Kidney epithelial cell (primary cell): ENCODE data around the gene TNFRSF1A. TPM values are rescaled to one million over a fixed set of nuclear protein-coding genes. Genes with fewer than 3 reads are reported as not detected.
"Not testable (repeated sequence)": the region's sequence is repeated elsewhere in the genome, so short reads cannot be mapped to it uniquely, and the experiment has no call there.

ENCODE experiments used
- DNase-seq: peaks from one replicate; pipeline ENCODE4 v3.0.0-alpha.2; 2010; ENCODE audit warnings: low read depth
- H3K27me3 ChIP-seq: 2 replicates; pipeline ENCODE4 v1.6.0; 2011; ENCODE audit warnings: low read length; ENCODE audit not compliant: control insufficient read depth, insufficient read depth
- H3K36me3 ChIP-seq: 2 replicates; pipeline ENCODE4 v1.5.1; 2011; ENCODE audit warnings: low read length; ENCODE audit not compliant: control insufficient read depth, insufficient read depth
- H3K4me3 ChIP-seq: 2 replicates; pipeline ENCODE4 v1.5.1; 2011; ENCODE audit warnings: low read depth, mild to moderate bottlenecking, control low read depth, low read length
- total RNA-seq: library from RNA; depleted of rRNA; stranded (reverse); fragments of >200 nt; gene quantifications from 2 replicates; pipeline ENCODE4 v1.2.3, GENCODE V29; 2015
- TF ChIP-seq, protein P1 (sequence below): IDR thresholded peaks from 2 replicates; pipeline ENCODE4 v1.5.1; 2011; ENCODE audit warnings: mild to moderate bottlenecking, moderate library complexity, low read length, control low read depth, inconsistent platforms; ENCODE audit not compliant: insufficient read depth, poor library complexity, severe bottlenecking

TNFRSF1A gene
- total RNA-seq, 1 donor from 2014 or later = 115 TPM

- Histone ChIP-seq H3K4me3 (peak overlapping the region; percentile 83), H3K27me3 (no peaks in the 10 kb centered on the region), H3K36me3 (no peaks in the 10 kb centered on the region)
- no peak for DNase-seq
- TF ChIP-seq, protein P1, sequence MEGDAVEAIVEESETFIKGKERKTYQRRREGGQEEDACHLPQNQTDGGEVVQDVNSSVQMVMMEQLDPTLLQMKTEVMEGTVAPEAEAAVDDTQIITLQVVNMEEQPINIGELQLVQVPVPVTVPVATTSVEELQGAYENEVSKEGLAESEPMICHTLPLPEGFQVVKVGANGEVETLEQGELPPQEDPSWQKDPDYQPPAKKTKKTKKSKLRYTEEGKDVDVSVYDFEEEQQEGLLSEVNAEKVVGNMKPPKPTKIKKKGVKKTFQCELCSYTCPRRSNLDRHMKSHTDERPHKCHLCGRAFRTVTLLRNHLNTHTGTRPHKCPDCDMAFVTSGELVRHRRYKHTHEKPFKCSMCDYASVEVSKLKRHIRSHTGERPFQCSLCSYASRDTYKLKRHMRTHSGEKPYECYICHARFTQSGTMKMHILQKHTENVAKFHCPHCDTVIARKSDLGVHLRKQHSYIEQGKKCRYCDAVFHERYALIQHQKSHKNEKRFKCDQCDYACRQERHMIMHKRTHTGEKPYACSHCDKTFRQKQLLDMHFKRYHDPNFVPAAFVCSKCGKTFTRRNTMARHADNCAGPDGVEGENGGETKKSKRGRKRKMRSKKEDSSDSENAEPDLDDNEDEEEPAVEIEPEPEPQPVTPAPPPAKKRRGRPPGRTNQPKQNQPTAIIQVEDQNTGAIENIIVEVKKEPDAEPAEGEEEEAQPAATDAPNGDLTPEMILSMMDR = no peak
These were observed 995 bp downstream of the TNFRSF1A start for GRCh38 chr12:6340745-6341416.

DNA sequence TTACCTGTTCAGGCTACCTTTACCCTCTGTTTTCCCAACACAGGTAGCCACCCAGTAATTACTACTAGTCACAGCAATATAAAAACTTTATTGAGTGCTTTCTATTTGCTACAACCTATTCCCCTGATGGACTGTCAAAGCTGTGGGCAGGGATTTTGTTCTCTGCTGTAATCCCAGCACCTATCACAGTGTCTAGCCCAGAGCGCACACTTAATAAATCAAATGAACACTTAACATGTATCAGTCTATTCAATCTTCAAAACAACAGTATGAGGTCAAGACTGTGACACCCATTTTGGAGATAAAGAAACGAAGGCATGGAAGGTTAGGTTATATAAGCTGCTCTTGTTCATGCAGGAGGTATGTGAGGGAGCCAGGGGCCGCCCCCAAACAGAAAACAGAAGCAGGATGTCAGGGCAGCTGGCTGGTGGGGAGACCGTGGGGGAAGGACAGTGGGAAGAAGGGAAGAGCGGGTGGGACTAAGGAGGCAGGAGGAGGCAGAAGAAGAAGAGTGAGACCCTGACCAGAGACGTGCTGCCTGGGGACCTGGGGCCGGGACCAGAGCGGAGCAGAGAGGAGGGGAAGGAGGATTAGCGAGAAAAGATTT is 1.7 kb downstream of the TNFRSF1A start:
- no peaks in the 10 kb centered on the region for H3K36me3 ChIP-seq
- peak overlapping the region; percentile 83 for H3K4me3 ChIP-seq
- TF ChIP-seq, protein P1 = no peak
- no peaks in the 10 kb centered on the region for H3K27me3 ChIP-seq
- DNase-seq = no peak

GRCh38 chr12:6338955-6339354 is 2.9 kb downstream of the TNFRSF1A start:
- no peaks in the 10 kb centered on the region for H3K27me3 ChIP-seq
- peaks cover 2% of the 10 kb centered on the region for H3K36me3 ChIP-seq
- TF ChIP-seq, protein P1 = no peak
- H3K4me3 ChIP-seq = peak overlapping the region; percentile 83
- DNase-seq = no peak

GRCh38 chr12:6338536-6338935 is 3.3 kb downstream of the TNFRSF1A start:
- not testable (repeated sequence) for H3K36me3 ChIP-seq, H3K27me3 ChIP-seq, DNase-seq
- H3K4me3 ChIP-seq = peak overlapping the region; percentile 11

- TF ChIP-seq, protein P1 = no peak
- H3K27me3 ChIP-seq = no peaks in the 10 kb centered on the region
- H3K4me3 ChIP-seq = no peak overlapping the region
- DNase-seq = no peak
- peaks cover 6% of the 10 kb centered on the region for H3K36me3 ChIP-seq
These were observed 3.9 kb downstream of the TNFRSF1A start for GRCh38 chr12:6337958-6338433.

- no peak for DNase-seq
- TF ChIP-seq, protein P1 = no peak
- H3K27me3 ChIP-seq = no peaks in the 10 kb centered on the region
- H3K36me3 ChIP-seq = peaks cover 8% of the 10 kb centered on the region
- H3K4me3 ChIP-seq = peak overlapping the region; percentile 31
These were observed 4.7 kb downstream of the TNFRSF1A start for GRCh38 chr12:6336889-6337853.
